Liver (tissue), 9 donors: ENCODE data around the gene ACSS1. TPM values are rescaled to one million over a fixed set of nuclear protein-coding genes. Genes with fewer than 3 reads are reported as not detected.

Experiments used
- DNase-seq: peaks from one replicate; pipeline ENCODE4 v3.0.0-alpha.2; 2017; ENCODE audit warnings: low spot score
- H3K27ac ChIP-seq, 2 donors: one replicate each; pipeline ENCODE4 v1.7.0; 2013; ENCODE audit warnings: inconsistent platforms in 2 of 2, low read length in 2 of 2, control low read depth in 1 of 2, low read depth in 1 of 2, mild to moderate bottlenecking in 1 of 2
- H3K27me3 ChIP-seq, 4 donors: one replicate each; pipeline versions ENCODE4 v1.6.1 to v1.7.0; 2013; ENCODE audit warnings: low read length in 3 of 4, inconsistent platforms in 1 of 4, mild to moderate bottlenecking in 1 of 4, moderate library complexity in 1 of 4; ENCODE audit not compliant: control insufficient read depth in 4 of 4, insufficient read depth in 4 of 4
- H3K36me3 ChIP-seq, 4 donors: one replicate each; pipeline versions ENCODE4 v1.6.1 to v1.7.0; 2013; ENCODE audit warnings: low read length in 3 of 4, mild to moderate bottlenecking in 3 of 4, low read depth in 1 of 4, moderate library complexity in 1 of 4; ENCODE audit not compliant: control insufficient read depth in 4 of 4, insufficient read depth in 3 of 4
- H3K4me1 ChIP-seq, 4 donors: one replicate each; pipeline versions ENCODE4 v1.6.1 to v1.7.0; 2013; ENCODE audit warnings: low read length in 3 of 4, mild to moderate bottlenecking in 3 of 4, moderate library complexity in 1 of 4; ENCODE audit not compliant: control insufficient read depth in 4 of 4, insufficient read depth in 4 of 4
- H3K4me3 ChIP-seq, 3 donors: one replicate each; pipeline versions ENCODE4 v1.6.1 to v1.7.0; 2013; ENCODE audit warnings: low read length in 3 of 3, control low read depth in 1 of 3, low read depth in 1 of 3, mild to moderate bottlenecking in 1 of 3
- H3K9ac ChIP-seq, 2 donors: one replicate each; pipeline ENCODE4 v1.7.0; 2013; ENCODE audit warnings: low read length in 2 of 2, mild to moderate bottlenecking in 2 of 2, moderate library complexity in 2 of 2, control low read depth in 1 of 2, low read depth in 1 of 2
- H3K9me3 ChIP-seq, 4 donors: one replicate each; pipeline versions ENCODE4 v1.6.1 to v1.7.0; 2013; ENCODE audit warnings: low read length in 3 of 4; ENCODE audit not compliant: control insufficient read depth in 4 of 4
- EGR1 ChIP-seq, 2 donors: IDR thresholded peaks; 2 replicates each; pipeline ENCODE4 v1.6.1; 2016 to 2018; ENCODE audit warnings: antibody characterized with exemption in 2 of 2, low read depth in 2 of 2
- GABPA ChIP-seq, 2 donors: IDR thresholded peaks in 1 of 2; conservative IDR thresholded peaks in 1 of 2; 2 replicates each; pipeline ENCODE4 v1.6.1; 2016; ENCODE audit warnings: antibody characterized with exemption in 2 of 2, mild to moderate bottlenecking in 1 of 2, moderate library complexity in 1 of 2
- HNF4A ChIP-seq, 2 donors: conservative IDR thresholded peaks; 2 replicates each; pipeline ENCODE4 v1.6.1; 2016; ENCODE audit warnings: antibody characterized with exemption in 2 of 2, mild to moderate bottlenecking in 2 of 2
- HNF4G ChIP-seq: IDR thresholded peaks from 2 replicates; pipeline ENCODE4 v1.6.1; 2016; ENCODE audit warnings: antibody characterized with exemption
- JUND ChIP-seq, 2 donors: IDR thresholded peaks; 2 replicates each; pipeline ENCODE4 v1.6.1; 2016; ENCODE audit warnings: antibody characterized with exemption in 2 of 2
- MAX ChIP-seq: IDR thresholded peaks from 2 replicates; pipeline ENCODE4 v1.6.1; 2016; ENCODE audit warnings: antibody characterized with exemption
- NR2F2 ChIP-seq: IDR thresholded peaks from 2 replicates; pipeline ENCODE4 v1.6.1; 2016; ENCODE audit warnings: antibody characterized with exemption
- RXRA ChIP-seq, 2 donors: IDR thresholded peaks; 2 replicates each; pipeline ENCODE4 v1.6.1; 2017 to 2018; ENCODE audit warnings: antibody characterized with exemption in 2 of 2, mild to moderate bottlenecking in 1 of 2
- SP1 ChIP-seq: IDR thresholded peaks from 2 replicates; pipeline ENCODE4 v1.6.1; 2018; ENCODE audit warnings: antibody characterized with exemption, mild to moderate bottlenecking
- YY1 ChIP-seq: IDR thresholded peaks from 2 replicates; pipeline ENCODE4 v1.6.1; 2016; ENCODE audit warnings: antibody characterized with exemption, mild to moderate bottlenecking
- ZBTB33 ChIP-seq: IDR thresholded peaks from 2 replicates; pipeline ENCODE4 v1.6.1; 2016; ENCODE audit warnings: antibody characterized with exemption
- WGBS: extraction: QIAGEN DNeasy Blood & Tissue Kit; methylation state at CpG from one replicate; pipeline ENCODE4 v1.1.7; 2013; 5-methylcytosine and 5-hydroxymethylcytosine counted together
- polyA plus RNA-seq, 2 donors: library from polyadenylated mRNA; stranded (reverse) in 1 of 2; unstranded in 1 of 2; fragments of 200-250 nt in 1 of 2; fragments of >200 nt in 1 of 2; fragmentation: Nextera tagmentation in 1 of 2; extraction: Ambion mirVana in 1 of 2; gene quantifications; one replicate each; pipeline versions ENCODE4 v1.2.1 to v1.2.3, GENCODE V29; 2013 to 2015
- total RNA-seq, 2 donors: library from RNA; depleted of rRNA; stranded (reverse); fragments of >200 nt; gene quantifications; one replicate each; pipeline ENCODE4 v1.2.3, GENCODE V29; 2014
- donor health status: healthy.
- donor health status: healthy.
- donor health status: healthy.
- donor health status: healthy.
- donor health status: healthy.

The ACSS1 gene
- total and polyA plus RNA-seq, 4 donors, result 5.3 to 87.5 (median 22.1) TPM

GRCh38 chr20:25009218-25010145 lies 48.5 kb downstream of the ACSS1 start:
- no peak for DNase-seq
- Histone ChIP-seq H3K4me3 (no peak overlapping the region), H3K9ac (no peak overlapping the region), H3K27me3 (no peaks in the 10 kb centered on the region), H3K36me3 (no peaks in the 10 kb centered on the region), H3K27ac (no peak overlapping the region), H3K9me3 (no peaks in the 10 kb centered on the region), H3K4me1 (peaks cover 11 to 46% (median 32%) of the 10 kb centered on the region in 4 donors)
- no peak for TF ChIP-seq ZBTB33
- no peak for TF ChIP-seq HNF4A (conservative IDR thresholded peaks at IDR 0.05)
- no peak for TF ChIP-seq JUND (IDR thresholded peaks at IDR 0.05)
- no peak for TF ChIP-seq HNF4G
- TF ChIP-seq GABPA (IDR thresholded peaks at IDR 0.05 in 1 of 2, conservative IDR thresholded peaks at IDR 0.05 in 1 of 2), result no peak
- TF ChIP-seq SP1, result no peak
- 93% methylated on average over 10 of the region's 10 CpGs for WGBS

DNA sequence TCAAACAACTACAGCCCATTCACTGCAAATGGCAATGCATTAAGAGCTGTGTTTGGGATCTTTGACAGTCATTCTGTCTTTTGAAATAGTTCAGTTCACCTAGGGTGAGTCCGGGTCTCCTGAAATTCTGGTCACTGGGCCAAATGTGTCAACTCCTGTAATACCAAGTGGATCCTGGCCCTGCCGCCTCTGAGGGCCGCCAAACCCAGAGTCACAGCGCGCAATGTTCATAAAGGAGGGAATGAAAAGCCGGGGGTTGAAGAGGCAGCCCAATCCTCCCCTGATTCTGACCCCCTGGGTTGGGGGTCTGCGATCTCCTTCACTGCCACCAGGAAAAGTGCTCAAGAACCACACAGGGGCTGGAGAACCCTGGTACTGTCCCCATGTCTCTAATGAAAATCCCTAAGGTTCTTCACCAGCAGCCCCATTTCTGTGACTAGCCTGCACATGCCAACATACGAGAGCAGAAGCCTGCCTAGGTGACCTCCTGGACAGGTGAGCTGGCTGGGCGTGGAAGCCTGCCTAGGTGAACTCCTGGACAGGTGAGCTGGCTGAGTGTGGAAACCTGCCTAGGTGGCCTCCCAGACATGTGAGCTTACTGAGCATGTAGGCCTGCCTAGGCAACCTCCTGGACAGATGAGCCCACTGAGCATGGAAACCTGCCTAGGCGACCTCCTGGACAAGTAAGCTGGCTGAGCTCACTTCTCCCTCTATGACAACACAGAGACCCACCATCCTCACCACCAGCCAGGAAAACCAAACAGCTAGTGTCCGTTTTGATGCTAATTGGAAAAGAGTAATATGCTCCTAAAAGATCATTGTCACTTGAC lies 49.3 kb downstream of the ACSS1 start:
- H3K27ac ChIP-seq, result no peak overlapping the region
- no peaks in the 10 kb centered on the region for H3K9me3 ChIP-seq
- no peak for DNase-seq
- H3K36me3 ChIP-seq, result no peaks in the 10 kb centered on the region
- WGBS, result 61% methylated on average over 11 of the region's 11 CpGs
- no peaks in the 10 kb centered on the region for H3K27me3 ChIP-seq
- no peak for TF ChIP-seq YY1
- TF ChIP-seq HNF4A (conservative IDR thresholded peaks at IDR 0.05), result no peak
- peak in 1 of 2 donors; percentile 55 for TF ChIP-seq RXRA (IDR thresholded peaks at IDR 0.05)
- no peak for TF ChIP-seq NR2F2
- no peak for TF ChIP-seq HNF4G
- H3K9ac ChIP-seq, result no peak overlapping the region
- H3K4me3 ChIP-seq, result no peak overlapping the region
- peaks cover 11 to 46% (median 32%) of the 10 kb centered on the region in 4 donors for H3K4me1 ChIP-seq

DNA sequence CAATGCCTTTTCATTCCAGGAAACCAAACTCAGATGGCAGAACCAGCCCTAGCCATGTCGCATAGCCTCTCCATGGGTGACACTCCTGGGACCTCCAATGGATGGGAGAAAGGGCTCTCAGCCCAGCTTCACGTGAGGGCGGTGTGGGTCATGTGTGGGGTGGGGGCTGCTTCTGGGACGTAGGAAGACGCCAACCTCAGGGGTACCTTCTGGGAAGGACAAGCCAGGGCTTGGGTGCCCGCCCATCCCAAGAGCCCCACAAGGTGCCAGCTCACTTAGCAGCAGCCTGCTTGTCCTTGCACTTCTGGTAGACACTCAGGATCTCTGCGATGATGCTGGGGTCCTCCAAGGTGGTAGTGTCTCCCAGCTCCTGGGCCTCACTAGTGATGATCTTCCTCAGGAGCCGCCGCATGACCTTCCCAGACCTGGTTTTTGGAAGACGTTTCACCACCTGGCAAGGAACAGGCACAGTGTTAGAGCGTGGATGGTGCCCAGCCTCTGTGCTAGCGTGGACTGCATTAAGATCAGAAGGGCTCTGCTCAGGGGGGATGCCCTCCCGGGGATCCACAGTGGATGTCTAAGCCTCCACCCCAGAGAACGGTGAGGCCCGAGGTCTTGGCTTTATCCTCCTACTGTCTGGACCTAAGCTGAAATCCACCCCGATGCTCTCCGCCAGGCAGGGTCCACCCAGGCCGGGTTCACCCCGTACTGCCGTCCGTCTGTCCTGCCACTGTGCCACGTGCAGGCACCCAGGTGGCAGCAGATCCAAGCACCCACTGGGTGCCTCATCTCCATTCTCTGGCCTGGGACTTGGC lies 50.2 kb downstream of the ACSS1 start:
- 96% methylated on average over 22 of the region's 22 CpGs for WGBS
- Histone ChIP-seq H3K4me3 (no peak overlapping the region), H3K9me3 (no peaks in the 10 kb centered on the region), H3K27me3 (no peaks in the 10 kb centered on the region), H3K36me3 (no peaks in the 10 kb centered on the region), H3K9ac (no peak overlapping the region), H3K4me1 (peaks cover 11 to 44% (median 30%) of the 10 kb centered on the region in 4 donors), H3K27ac (no peak overlapping the region)
- no peak for DNase-seq
- TF ChIP-seq HNF4A (conservative IDR thresholded peaks at IDR 0.05), result no peak
- TF ChIP-seq RXRA (IDR thresholded peaks at IDR 0.05), result no peak
- TF ChIP-seq ZBTB33, result no peak
- TF ChIP-seq MAX, result no peak
- TF ChIP-seq EGR1 (IDR thresholded peaks at IDR 0.05; ENCODE audit: low read depth in 2 of 2), result no peak
